Upper lobe of left lung (tissue), 6 donors: ENCODE results near the gene C20orf144. TPM values are rescaled to one million over a fixed set of nuclear protein-coding genes. Genes with fewer than 3 reads are reported as not detected.
A peak's percentile ranks its signal among the peaks of the same experiment; 100 is the strongest.

Source experiments
- ATAC-seq, 2 donors: fragments of 200-7000 bp; cut with Tn5 transposase; one replicate each; pipeline ENCODE4 v1.9.1; 2022; ENCODE audit warnings: mild to moderate bottlenecking in 2 of 2, moderate library complexity in 2 of 2; ENCODE audit not compliant: low FRiP score in 2 of 2
- DNase-seq, 2 donors: peaks; one replicate each; pipeline ENCODE4 v3.0.0-alpha.2; 2019 to 2020
- H3K27ac ChIP-seq, 4 donors: fragments of 200-600 bp; sonication (generic); one replicate each; pipeline ENCODE4 v1.5.1; 2016 to 2019
- H3K27me3 ChIP-seq, 4 donors: fragments of 200-600 bp; sonication (generic); one replicate each; pipeline ENCODE4 v1.5.1; 2017 to 2019
- H3K36me3 ChIP-seq, 4 donors: fragments of 200-600 bp; sonication (generic); one replicate each; pipeline ENCODE4 v1.5.1; 2016 to 2019
- H3K4me1 ChIP-seq, 4 donors: fragments of 200-600 bp; sonication (generic); one replicate each; pipeline ENCODE4 v1.5.1; 2018 to 2019
- H3K4me3 ChIP-seq, 4 donors: fragments of 200-600 bp; sonication (generic); one replicate each; pipeline ENCODE4 v1.5.1; 2017 to 2019; ENCODE audit warnings: mild to moderate bottlenecking in 2 of 4, moderate library complexity in 1 of 4
- H3K9me3 ChIP-seq, 4 donors: fragments of 200-600 bp; sonication (generic); one replicate each; pipeline ENCODE4 v1.5.1; 2018 to 2019
- EP300 ChIP-seq, 4 donors: sonication (generic); formaldehyde crosslinking; IDR thresholded peaks; one replicate each; pipeline ENCODE4 v1.5.1; 2017; ENCODE audit warnings: antibody characterized with exemption in 4 of 4, control low read depth in 2 of 4
- POLR2A ChIP-seq, 4 donors: fragments of 450-650 bp; IDR thresholded peaks; one replicate each; pipeline ENCODE4 v1.5.1; 2016 to 2017; ENCODE audit warnings: antibody characterized with exemption in 4 of 4, mild to moderate bottlenecking in 2 of 4
- POLR2AphosphoS5 ChIP-seq, 2 donors: sonication (generic); formaldehyde crosslinking; IDR thresholded peaks; one replicate each; pipeline ENCODE4 v1.5.1; 2017; ENCODE audit warnings: antibody characterized with exemption in 2 of 2
- WGBS, 2 donors: methylation state at CpG; one replicate each; pipeline ENCODE4 v1.1.5; 2017 to 2018; 5-methylcytosine and 5-hydroxymethylcytosine counted together
- total RNA-seq, 6 donors: library from RNA; depleted of rRNA in 4 of 6; stranded (reverse); fragments of >200 nt in 4 of 6; gene quantifications; one replicate each; pipeline versions ENCODE4 v1.1.0 to v1.2.1, GENCODE V29; 2016 to 2021
- TF ChIP-seq, protein P1 (sequence below), 6 experiments: fragments of 450-650 bp in 4 of 6; fragments of 200-600 bp in 2 of 6; sonication (generic) in 2 of 6; IDR thresholded peaks; one replicate each; pipeline ENCODE4 v1.5.1; 2016 to 2019; ENCODE audit warnings: antibody characterized with exemption in 6 of 6
- donor health status: DM: no; HTN: no; CAD: no; lungs with moderate emphysema.
- donor health status: DM: no; HTN: yes; CAD: no; lungs with severe emphysema.

Gene C20orf144
- total RNA-seq, 6 donors from 2014 or later = not detected

DNA sequence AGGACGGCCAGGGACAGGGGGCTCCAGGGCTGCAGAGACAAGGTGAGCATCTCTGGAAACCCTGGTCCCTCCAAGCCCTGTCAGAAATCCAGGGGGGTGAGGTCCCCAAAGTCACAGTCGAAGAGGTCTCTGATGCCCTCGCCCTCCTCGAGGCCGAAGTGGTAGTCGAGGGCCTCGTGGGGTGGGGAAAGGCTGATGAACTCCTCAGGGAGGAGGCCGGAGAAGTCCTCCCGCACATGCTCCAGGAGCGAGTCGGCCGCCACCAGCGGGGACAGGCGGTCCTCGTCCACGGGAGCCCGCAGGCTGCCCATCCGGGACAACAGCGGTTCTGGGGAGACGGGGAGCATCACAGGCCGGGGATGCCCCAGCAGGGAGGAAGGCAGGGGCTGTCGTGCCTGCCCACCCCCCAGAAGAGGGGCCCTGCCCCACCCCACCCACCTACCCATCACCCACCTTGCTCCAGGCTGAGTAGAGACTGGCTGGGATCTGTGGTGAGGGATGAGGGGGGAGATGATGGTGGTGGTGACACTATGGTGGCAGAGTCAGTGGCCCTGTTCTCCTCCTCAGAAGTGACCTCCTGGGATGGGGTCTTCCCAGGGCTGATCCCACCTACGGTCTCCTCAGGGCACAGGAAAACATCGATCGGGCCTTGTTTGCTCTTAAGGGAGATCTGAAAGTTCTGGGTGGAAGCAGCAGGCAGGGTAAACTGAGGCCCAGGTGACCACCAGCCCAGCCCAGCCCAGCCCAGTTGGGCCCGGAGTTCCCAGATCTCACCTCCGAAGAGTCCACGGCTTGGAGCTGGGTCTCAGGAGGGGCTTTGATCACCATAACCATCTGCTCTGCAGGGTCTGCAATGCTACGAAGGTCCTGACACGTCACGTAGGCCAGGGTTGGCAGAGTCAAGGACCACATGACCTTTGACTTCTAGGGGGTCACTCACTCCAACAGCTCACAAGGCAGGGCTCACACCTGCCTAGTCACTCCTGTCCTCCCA, 14.8 kb downstream of the C20orf144 start:
- DNase-seq (no peak), ATAC-seq (no peak)
- TF ChIP-seq POLR2AphosphoS5 (IDR thresholded peaks at IDR 0.05) = no peak
- no peak for TF ChIP-seq POLR2A (IDR thresholded peaks at IDR 0.05)
- TF ChIP-seq, protein P1, sequence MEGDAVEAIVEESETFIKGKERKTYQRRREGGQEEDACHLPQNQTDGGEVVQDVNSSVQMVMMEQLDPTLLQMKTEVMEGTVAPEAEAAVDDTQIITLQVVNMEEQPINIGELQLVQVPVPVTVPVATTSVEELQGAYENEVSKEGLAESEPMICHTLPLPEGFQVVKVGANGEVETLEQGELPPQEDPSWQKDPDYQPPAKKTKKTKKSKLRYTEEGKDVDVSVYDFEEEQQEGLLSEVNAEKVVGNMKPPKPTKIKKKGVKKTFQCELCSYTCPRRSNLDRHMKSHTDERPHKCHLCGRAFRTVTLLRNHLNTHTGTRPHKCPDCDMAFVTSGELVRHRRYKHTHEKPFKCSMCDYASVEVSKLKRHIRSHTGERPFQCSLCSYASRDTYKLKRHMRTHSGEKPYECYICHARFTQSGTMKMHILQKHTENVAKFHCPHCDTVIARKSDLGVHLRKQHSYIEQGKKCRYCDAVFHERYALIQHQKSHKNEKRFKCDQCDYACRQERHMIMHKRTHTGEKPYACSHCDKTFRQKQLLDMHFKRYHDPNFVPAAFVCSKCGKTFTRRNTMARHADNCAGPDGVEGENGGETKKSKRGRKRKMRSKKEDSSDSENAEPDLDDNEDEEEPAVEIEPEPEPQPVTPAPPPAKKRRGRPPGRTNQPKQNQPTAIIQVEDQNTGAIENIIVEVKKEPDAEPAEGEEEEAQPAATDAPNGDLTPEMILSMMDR (IDR thresholded peaks at IDR 0.05) = no peak
- TF ChIP-seq EP300 (IDR thresholded peaks at IDR 0.05) = no peak
- no peaks in the 10 kb centered on the region for H3K36me3 ChIP-seq
- peaks cover 19 to 48% (median 42%) of the 10 kb centered on the region in 4 donors for H3K4me1 ChIP-seq
- no peaks in the 10 kb centered on the region for H3K27me3 ChIP-seq
- H3K9me3 ChIP-seq = no peaks in the 10 kb centered on the region
- H3K4me3 ChIP-seq = no peak overlapping the region
- peak overlapping the region in 1 of 4 donors; percentile 91 for H3K27ac ChIP-seq
- WGBS, 2 donors = 93 to 96% methylated on average over 25 to 26 of the region's 31 CpGs

DNA sequence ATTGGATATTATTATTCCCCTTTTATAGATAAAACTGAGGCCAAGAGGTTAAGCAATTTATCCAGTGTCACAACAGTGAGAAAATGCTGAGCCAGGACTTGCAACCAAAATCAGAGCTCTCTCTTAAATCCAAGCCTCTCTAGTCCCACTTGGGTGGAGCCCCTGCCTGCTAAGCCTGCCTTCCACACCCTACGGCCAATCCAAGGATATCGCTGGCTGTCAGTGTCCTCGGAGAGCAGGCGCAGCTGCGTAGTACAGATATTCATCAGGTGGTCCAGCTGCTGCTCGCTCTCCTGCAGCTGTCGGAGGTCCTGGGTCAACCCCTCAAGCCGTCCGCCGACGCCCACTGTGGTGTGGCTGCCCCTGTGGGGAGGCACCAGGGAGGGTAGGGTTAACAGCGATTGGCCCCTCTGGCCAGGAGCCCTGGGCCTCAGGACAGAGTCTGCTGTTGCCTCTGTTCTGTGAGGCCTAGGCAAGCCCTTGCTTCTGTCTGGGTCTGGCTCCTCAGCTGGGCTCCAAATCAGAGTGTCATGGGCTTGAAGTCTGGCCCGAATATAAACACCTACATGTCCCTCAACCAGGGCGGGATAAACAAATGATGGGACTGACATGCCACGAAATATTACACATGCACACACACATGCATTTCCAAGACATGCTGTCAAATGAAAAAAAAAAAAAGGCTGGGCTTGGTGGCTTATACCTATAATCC, 16.0 kb downstream of the C20orf144 start:
- Histone ChIP-seq H3K4me3 (no peak overlapping the region), H3K36me3 (no peaks in the 10 kb centered on the region), H3K27ac (no peak overlapping the region), H3K9me3 (no peaks in the 10 kb centered on the region), H3K27me3 (no peaks in the 10 kb centered on the region), H3K4me1 (peaks cover 17 to 43% (median 35%) of the 10 kb centered on the region in 4 donors)
- ATAC-seq (peak in 1 of 2 donors; percentile 59), DNase-seq (no peak)
- WGBS, 2 donors = 76 to 86% methylated on average over 4 to 15 of the region's 15 CpGs
- TF ChIP-seq EP300 (IDR thresholded peaks at IDR 0.05) = no peak
- TF ChIP-seq POLR2A (IDR thresholded peaks at IDR 0.05) = no peak
- no peak for TF ChIP-seq POLR2AphosphoS5 (IDR thresholded peaks at IDR 0.05)
- TF ChIP-seq, protein P1 (IDR thresholded peaks at IDR 0.05) = no peak

DNA sequence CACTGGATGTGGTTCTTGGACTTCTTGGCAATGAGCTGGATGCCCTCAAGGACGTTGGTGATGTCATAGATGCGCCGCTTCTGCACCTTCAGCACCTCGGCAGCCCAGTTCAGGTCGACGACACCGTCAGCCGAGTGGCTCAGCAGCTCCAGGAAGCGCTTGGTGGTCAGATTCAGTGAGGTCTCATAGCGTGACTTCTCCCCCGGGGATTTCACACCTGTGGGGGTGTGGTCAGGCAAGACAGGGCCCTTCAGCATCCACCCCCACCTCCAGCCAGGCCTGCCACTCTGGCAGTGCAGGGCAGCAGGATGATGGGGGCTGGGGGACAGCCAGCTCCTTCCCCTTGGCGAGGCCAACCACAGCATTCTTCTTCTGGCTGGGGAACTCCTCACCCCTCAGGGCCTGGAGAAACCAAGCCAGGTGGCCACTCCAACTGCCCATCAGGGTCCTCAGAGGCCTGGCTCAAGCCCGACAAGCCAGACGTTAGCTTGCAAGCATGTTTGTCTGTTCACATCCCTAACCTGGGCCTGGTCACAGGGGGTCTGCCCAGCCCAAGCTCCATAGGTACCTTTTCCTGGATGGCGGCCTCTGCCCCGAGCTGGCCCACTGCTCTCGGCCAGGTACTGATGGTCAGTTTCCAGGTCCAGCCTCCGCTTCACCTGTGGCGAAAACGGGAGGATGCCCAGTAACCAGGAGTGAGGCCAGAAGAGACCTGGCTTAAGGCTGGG, 17.8 kb downstream of the C20orf144 start:
- DNase-seq (no peak), ATAC-seq (no peak)
- TF ChIP-seq POLR2A (IDR thresholded peaks at IDR 0.05) (no peak), EP300 (IDR thresholded peaks at IDR 0.05) (no peak), POLR2AphosphoS5 (IDR thresholded peaks at IDR 0.05) (no peak)
- TF ChIP-seq, protein P1 (IDR thresholded peaks at IDR 0.05) = no peak
- Histone ChIP-seq H3K27ac (no peak overlapping the region), H3K4me3 (no peak overlapping the region), H3K36me3 (no peaks in the 10 kb centered on the region), H3K9me3 (no peaks in the 10 kb centered on the region), H3K27me3 (no peaks in the 10 kb centered on the region), H3K4me1 (peaks cover 18 to 44% (median 35%) of the 10 kb centered on the region in 4 donors)
- WGBS, 2 donors = 85 to 93% methylated on average over 10 to 17 of the region's 20 CpGs

DNA sequence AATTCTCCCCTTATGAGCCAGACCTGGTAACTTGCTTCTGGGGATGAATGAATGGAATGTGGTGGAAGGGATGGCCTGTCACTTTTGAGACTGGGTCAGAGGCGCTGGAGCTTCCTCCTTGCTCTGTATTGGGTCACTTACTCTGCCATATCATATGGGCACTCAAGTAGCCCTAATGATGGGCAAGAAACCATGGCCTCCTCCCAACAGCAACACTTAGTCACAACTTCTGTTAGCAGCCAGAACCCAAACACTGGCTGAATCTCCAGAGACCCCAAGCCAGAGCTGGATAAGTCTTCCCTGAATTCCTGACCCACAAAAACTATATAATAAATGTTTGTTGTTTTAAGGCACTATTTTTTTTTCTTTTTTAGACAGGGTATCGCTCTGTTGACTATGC, 18.6 kb downstream of the C20orf144 start:
- no peaks in the 10 kb centered on the region for H3K27me3 ChIP-seq
- no peaks in the 10 kb centered on the region for H3K9me3 ChIP-seq
- H3K4me3 ChIP-seq = no peak overlapping the region
- WGBS, 2 donors = 84 to 96% methylated on average over 2 of the region's 2 CpGs
- peaks cover 21 to 44% (median 35%) of the 10 kb centered on the region in 4 donors for H3K4me1 ChIP-seq
- H3K27ac ChIP-seq = no peak overlapping the region
- TF ChIP-seq POLR2A (IDR thresholded peaks at IDR 0.05) (no peak), EP300 (IDR thresholded peaks at IDR 0.05) (no peak), POLR2AphosphoS5 (IDR thresholded peaks at IDR 0.05) (no peak)
- TF ChIP-seq, protein P1 (IDR thresholded peaks at IDR 0.05) = no peak
- DNase-seq = no peak
- no peak for ATAC-seq
- H3K36me3 ChIP-seq = no peaks in the 10 kb centered on the region
